ENCODE data around the gene PRDX1.
"Not testable (repeated sequence)": the region's sequence is repeated elsewhere in the genome, so short reads cannot be mapped to it uniquely, and the experiment has no call there.

Gene PRDX1

DNA sequence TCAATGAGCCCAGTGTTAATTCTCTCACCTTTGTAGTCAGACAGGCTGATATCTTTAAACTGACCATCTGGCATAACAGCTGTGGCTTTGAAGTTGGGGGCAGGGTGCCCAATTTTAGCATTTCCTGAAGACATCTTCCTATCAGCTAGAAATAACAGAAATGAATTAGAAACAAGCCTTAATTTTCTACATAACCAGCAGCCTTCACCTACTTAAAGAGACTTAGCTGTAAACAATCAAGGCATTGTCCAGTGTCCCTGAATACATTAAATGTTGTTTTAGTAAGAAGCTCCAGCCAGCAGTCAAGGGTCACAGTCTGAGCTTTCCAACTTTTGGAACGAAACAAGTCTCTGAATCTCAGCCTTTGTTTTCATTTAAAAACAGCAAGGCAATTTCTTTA, 2.8 kb downstream of the PRDX1 start:
- Histone ChIP-seq H3K36me3 (no peaks in the 10 kb centered on the region), H3K27ac (no peak overlapping the region), H3K4me3 (ENCODE audit: low read depth in 1 of 2, low read length in 1 of 2) (no peak overlapping the region)

DNA sequence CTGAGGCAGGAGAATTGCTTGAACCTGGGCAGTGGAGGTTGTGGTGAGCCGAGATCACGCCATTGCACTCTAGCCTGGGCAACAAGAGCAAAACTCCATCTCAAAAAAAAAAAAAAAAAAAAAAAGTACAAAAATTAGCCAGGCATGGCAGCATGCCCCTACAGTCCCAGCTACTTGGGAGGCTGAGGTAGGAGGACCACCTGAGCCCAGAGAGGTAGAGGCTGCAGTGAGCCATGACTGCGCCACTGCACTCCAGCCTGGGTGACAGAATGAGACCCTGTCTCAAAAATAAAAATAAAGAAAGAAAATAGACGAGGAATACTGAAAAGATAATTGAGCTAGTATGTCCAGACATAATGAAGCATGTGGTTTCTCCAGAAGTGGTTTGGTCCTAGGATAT, 3.3 kb downstream of the PRDX1 start:
- Histone ChIP-seq H3K27me3 (peaks cover 49% of the 10 kb centered on the region), H3K4me1 (ENCODE audit: control insufficient read depth in 1 of 2, insufficient read depth in 1 of 2, low read depth in 1 of 2, low read length in 1 of 2) (peaks cover 15 to 18% of the 10 kb centered on the region in 2 experiments)
- H3K4me3 ChIP-seq (ENCODE audit: low read depth in 1 of 2, low read length in 1 of 2); H3K36me3 ChIP-seq; H3K9me3 ChIP-seq; H3K27ac ChIP-seq: not testable (repeated sequence)

More for the DNA sequence above, 2.8 kb downstream of the PRDX1 start:
- H3K9me3 ChIP-seq = no peaks in the 10 kb centered on the region
- TF ChIP-seq, protein P1, sequence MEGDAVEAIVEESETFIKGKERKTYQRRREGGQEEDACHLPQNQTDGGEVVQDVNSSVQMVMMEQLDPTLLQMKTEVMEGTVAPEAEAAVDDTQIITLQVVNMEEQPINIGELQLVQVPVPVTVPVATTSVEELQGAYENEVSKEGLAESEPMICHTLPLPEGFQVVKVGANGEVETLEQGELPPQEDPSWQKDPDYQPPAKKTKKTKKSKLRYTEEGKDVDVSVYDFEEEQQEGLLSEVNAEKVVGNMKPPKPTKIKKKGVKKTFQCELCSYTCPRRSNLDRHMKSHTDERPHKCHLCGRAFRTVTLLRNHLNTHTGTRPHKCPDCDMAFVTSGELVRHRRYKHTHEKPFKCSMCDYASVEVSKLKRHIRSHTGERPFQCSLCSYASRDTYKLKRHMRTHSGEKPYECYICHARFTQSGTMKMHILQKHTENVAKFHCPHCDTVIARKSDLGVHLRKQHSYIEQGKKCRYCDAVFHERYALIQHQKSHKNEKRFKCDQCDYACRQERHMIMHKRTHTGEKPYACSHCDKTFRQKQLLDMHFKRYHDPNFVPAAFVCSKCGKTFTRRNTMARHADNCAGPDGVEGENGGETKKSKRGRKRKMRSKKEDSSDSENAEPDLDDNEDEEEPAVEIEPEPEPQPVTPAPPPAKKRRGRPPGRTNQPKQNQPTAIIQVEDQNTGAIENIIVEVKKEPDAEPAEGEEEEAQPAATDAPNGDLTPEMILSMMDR (IDR thresholded peaks at IDR 0.05) = no peak
- peaks cover 55% of the 10 kb centered on the region for H3K27me3 ChIP-seq
- peaks cover 15 to 18% of the 10 kb centered on the region in 2 experiments for H3K4me1 ChIP-seq (ENCODE audit: control insufficient read depth in 1 of 2, insufficient read depth in 1 of 2, low read depth in 1 of 2, low read length in 1 of 2)

DNA sequence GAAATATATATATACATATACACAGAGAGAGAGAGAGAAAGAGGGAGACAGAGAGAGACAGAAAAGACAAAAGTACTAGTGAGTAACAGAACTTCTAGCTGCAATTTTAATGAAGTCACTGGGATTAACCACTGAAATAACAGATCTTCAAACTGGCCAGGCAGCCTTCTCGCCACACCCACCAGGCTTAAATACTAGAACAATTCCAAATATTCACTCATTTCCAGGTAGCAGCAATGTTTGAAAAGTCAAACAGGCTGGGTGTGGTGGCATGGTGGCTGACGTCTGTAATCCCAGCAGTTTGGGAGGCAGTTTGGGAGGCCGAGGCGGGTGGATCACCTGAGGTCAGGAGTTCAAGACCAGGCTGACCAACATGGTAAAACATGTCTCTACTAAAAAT, 5.2 kb downstream of the PRDX1 start:
- Histone ChIP-seq H3K4me1 (ENCODE audit: control insufficient read depth in 1 of 2, insufficient read depth in 1 of 2, low read depth in 1 of 2, low read length in 1 of 2) (peaks cover 9% of the 10 kb centered on the region in 2 experiments), H3K9me3 (no peaks in the 10 kb centered on the region), H3K27me3 (peaks cover 30% of the 10 kb centered on the region), H3K4me3 (ENCODE audit: low read depth in 1 of 2, low read length in 1 of 2) (no peak overlapping the region), H3K27ac (no peak overlapping the region), H3K36me3 (no peaks in the 10 kb centered on the region)
- TF ChIP-seq, protein P1 (IDR thresholded peaks at IDR 0.05) = no peak

DNA sequence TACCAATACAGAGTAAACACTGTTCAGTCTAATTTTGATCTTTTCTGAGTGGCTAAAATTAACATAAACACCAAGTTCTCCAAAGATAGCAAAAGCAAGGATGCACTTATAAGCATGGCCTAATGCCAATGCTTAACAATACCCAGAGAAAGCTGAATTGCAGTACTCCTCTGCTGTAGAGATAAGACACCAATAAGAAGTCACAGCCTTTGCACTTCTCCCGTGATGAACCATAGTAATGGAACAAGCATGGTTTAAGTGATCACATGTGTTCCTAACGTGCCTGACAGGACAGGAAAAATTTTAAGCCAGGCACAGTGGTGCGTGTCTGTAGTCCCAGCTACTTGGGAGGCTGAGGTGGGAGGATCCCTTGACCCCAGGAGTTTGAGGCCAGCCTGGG, 5.6 kb downstream of the PRDX1 start:
- Histone ChIP-seq H3K4me1 (ENCODE audit: control insufficient read depth in 1 of 2, insufficient read depth in 1 of 2, low read depth in 1 of 2, low read length in 1 of 2) (peaks cover 4 to 5% of the 10 kb centered on the region in 2 experiments), H3K9me3 (no peaks in the 10 kb centered on the region), H3K27me3 (peaks cover 26% of the 10 kb centered on the region), H3K27ac (no peak overlapping the region), H3K4me3 (ENCODE audit: low read depth in 1 of 2, low read length in 1 of 2) (no peak overlapping the region), H3K36me3 (no peaks in the 10 kb centered on the region)
- TF ChIP-seq, protein P1 (IDR thresholded peaks at IDR 0.05) = no peak

DNA sequence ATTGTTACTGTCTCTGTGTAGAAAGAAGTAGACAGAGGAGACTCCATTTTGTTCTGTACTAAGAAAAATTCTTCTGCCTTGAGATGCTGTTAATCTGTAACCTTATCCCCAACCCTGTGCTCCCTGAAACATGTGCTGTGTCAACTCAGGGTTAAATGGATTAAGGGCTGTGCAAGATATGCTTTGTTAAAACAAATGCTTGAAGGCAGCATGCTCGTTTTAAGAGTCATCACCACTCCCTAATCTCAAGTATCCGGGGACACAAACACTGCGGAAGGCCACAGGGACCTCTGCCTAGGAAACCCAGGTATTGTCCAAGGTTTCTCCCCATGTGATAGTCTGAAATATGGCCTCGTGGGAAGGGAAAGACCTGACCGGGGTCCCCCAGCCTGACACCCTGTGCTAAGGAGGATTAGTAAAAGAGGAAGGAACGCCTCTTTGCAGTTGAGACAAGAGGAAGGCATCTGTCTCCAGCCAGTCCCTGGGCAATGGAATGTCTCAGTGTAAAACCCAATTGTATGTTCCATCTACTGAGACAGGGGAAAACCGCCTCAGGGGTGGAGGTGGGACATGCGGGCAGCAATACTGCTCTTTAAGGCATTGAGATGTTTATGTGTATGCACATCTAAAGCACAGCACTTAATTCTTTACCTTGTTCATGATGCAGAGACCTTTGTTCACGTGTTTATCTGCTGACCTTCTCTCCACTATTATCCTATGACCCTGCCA, 8.0 kb downstream of the PRDX1 start:
- not testable (repeated sequence) for H3K4me3 ChIP-seq (ENCODE audit: low read depth in 1 of 2, low read length in 1 of 2); H3K36me3 ChIP-seq; H3K27ac ChIP-seq; H3K4me1 ChIP-seq (ENCODE audit: control insufficient read depth in 1 of 2, insufficient read depth in 1 of 2, low read depth in 1 of 2, low read length in 1 of 2); H3K27me3 ChIP-seq; H3K9me3 ChIP-seq

DNA sequence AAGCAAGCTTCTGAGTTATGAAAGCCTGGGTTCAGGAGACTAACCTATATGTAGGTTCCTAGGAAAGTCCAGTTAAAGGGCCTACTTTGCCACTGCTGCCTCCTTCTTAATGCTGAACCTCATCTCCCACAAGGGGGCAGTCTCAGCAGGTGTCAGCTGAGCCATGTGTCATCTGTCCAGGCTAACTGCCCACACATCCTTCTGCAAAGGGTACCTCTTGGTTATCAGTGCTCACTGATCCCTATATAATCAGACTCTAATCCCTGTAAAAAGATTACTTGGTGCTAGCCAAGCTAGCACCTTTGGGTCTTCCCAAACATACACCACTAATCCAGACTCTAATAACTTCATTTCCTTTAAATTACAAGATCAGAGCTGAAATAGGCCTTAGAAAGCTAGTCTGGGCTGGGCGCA, 9.0 kb downstream of the PRDX1 start:
- Histone ChIP-seq H3K27ac (no peak overlapping the region), H3K4me3 (ENCODE audit: low read depth in 1 of 2, low read length in 1 of 2) (no peak overlapping the region), H3K4me1 (ENCODE audit: control insufficient read depth in 1 of 2, insufficient read depth in 1 of 2, low read depth in 1 of 2, low read length in 1 of 2) (no peaks in the 10 kb centered on the region), H3K9me3 (no peaks in the 10 kb centered on the region), H3K27me3 (no peaks in the 10 kb centered on the region), H3K36me3 (no peaks in the 10 kb centered on the region)
- TF ChIP-seq, protein P1 (IDR thresholded peaks at IDR 0.05) = peak; percentile 34

Measured in neutrophil (primary cell).